GM23248 (cell line): ENCODE measurements around the gene LENG9.

Experiments used
- EZH2 ChIP-seq: fragments of 200-600 bp; sonication (generic); IDR thresholded peaks from 2 replicates; pipeline ENCODE4 v1.6.1; 2018; ENCODE audit warnings: antibody characterized with exemption, mild to moderate bottlenecking; ENCODE audit not compliant: insufficient read depth, poor library complexity, severe bottlenecking
- EZH2phosphoT487 ChIP-seq: fragments of 200-600 bp; sonication (generic); IDR thresholded peaks from 2 replicates; pipeline ENCODE4 v1.6.1; 2018; ENCODE audit warnings: antibody characterized with exemption, moderate library complexity, mild to moderate bottlenecking, low read depth; ENCODE audit not compliant: insufficient read depth

DNA sequence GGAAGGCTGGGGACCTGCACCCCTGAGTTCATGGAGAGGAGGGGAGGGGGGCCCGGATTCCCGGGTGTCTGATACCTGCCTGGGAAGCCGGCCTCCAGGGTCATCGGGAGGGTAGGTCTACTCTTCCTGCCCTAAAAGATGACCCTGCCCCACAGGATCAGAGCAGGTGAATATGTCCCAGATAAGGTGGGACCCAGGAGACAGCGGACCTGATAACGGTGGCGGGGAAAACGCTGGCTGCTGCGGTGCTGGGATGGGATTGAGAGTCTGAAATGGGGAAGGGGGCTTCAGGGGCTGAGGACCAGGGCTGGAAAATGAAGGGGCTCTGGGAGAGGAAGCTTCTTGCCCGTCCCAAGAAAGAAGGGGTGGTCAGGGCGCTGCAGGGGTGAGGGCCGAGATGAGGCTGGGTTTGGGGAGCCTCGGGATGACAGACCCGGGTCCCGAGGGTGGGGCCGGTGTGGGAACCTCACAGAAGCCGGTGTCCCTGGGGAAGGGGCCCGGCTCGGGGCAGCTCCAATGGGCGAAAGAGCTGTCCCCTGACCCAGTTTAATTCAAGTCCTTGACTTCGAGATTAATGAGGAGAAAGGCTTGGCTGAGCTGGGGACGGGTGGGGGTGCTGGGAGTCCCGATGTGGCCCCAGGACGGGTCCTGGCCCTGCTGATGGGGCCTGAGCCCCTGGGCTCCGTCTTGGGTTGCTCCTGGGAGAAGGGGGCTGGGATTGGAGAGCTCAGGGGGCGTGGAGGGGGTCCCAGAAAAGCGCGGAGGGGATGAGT lies 47.5 kb downstream of the LENG9 start:
- TF ChIP-seq EZH2phosphoT487 (no peak), EZH2 (peak; percentile 62)
